ENCODE results near the gene RGPD8. TPM values are rescaled to one million over a fixed set of nuclear protein-coding genes. Genes with fewer than 3 reads are reported as not detected.
"Not testable (repeated sequence)": the region's sequence is repeated elsewhere in the genome, so short reads cannot be mapped to it uniquely, and the experiment has no call there.

The RGPD8 gene
- total RNA-seq = 10 to 100 TPM; 10.7 to 11.4 TPM
- long read RNA-seq = 0 reads

DNA sequence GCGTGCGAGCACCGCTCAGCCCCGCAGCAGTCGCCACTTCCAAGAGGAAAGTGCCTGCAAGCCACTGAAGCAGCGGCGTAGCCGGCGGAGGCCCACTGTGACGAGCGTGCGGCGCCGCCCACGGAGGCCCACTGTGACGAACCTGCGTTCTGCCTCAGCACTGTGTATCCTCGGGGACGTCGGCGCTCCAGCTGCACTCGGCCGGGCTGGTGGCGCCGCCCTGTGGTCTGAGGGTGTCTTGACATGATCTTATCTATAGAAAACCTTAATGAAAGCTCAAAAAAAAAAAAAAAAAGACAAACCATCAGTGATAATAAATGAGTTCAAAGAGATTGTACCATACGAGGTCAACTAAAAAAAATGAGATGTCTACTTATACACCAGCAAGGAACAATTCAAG is at the start of gene RGPD8:
RGPD8 (minus strand) TSS at position 166 of the 400 bp plus-strand sequence. CDS start 192 bp downstream, outside the sequence.
- ATAC-seq (peak; percentile 98), DNase-seq (peak; percentile 83 to 89)
- intact Hi-C loops (cut with DNase I, micrococcal nuclease) = loop anchor here in 1 of 2 donors (10.0 kb wide), 1 partner anchor 179 kb away; the partner anchor contains the start of gene ZC3H8

DNA sequence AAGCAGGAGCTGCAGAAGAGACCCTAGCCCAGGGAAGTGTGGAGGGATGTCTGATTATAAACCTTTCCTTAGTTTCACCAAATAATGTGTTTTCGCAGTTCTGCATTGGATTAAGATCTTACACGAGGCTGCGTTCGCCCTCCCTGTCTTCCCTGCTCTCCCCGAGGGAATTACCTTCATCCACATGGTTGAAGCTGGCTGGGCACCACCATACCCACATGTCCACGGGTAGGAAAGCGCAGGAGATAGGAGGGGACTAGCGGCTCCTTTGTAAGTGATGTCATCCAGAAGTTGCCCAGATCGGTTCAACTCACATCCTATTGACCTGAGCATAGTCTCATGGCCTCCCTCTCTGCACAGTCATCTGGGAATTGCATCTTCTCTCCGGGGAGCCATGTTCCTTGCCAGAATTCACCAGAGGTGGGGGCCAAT is 49.6 kb upstream of the RGPD8 start:
- ATAC-seq (peak; percentile 12), DNase-seq (peak; percentile 17 to 30)

DNA sequence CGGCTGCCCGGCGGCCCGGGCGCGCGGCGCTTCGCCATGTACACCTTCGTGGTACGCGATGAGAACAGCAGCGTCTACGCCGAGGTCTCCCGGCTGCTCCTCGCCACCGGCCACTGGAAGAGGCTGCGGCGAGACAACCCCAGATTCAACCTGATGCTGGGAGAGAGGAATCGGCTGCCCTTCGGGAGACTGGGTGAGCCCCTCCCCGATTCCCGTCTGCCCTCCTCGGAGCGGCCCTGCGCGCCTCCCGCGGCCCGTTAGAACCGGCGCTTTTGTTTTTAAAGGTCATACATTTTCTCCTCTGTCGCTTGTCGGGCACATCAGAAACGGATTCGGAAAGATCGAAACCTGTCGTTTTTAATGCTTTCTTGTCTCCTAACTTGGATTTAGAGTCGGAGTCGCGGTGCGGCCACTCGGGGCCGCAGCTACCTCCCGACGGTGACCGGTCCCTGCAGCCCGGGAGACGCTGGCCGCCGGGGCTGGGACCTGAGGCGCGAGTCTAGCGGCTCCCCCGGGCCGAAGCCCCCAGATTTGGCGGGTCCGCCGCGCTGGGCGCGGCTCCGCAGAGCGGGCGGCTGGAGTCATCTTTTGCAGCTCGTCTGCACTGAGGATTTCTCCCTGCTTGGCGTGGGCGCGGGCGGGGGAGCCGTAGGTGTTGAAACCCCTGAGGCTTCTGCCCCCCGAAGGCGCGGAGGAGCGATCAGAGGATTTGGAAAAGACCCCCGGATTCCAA is 49.0 kb upstream of the RGPD8 start:
- DNase-seq = peak; percentile 27 to 52
- intact Hi-C loops (cut with DNase I, micrococcal nuclease) = no loop called here
- peak; percentile 9 for ATAC-seq

More for the DNA sequence above, 49.6 kb upstream of the RGPD8 start:
- intact Hi-C loops (cut with DNase I, micrococcal nuclease) = no loop called here

DNA sequence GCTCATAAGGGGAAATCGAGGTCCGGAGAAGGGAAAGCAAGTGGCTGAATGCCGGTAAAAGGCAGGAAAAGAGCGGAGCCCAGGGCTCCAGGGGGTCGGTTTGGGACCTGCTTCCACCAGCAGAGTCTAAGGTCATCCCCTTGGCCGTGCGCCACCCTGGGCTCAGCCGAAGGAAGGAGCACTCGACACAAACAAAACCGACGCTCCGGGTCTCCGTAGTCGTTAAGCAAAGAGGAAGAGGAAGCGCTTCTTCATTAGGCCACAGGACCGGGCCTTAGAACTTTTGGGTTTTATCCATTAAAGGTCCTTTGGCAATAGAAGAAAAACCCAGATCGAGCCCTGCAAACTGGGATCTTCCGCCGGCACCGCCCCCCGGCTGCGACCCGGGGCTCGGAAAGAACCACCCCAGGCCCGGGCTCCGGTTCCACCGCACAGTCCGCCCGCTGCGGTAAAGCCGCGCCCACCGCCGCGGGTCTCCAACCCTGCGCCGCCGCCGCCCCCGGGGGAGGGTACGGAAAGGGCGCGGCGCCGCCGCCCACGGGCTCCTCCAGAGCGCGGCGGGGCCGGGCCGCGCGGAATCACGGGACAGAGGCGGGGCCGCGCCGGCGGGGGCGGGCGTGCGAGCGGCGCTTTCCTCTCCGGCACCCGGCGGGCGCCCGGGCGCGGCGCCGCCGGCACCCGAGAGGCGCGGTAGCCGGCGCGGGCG is 48.2 kb upstream of the RGPD8 start, which contains the start of gene TTL:
TTL (plus strand) TSS at position 629 of the 706 bp plus-strand sequence. CDS start 189 bp downstream, outside the sequence.
- intact Hi-C loops (cut with DNase I, micrococcal nuclease) = no loop called here
- DNase-seq (peak; percentile 64 to 86), ATAC-seq (peak; percentile 82)

DNA sequence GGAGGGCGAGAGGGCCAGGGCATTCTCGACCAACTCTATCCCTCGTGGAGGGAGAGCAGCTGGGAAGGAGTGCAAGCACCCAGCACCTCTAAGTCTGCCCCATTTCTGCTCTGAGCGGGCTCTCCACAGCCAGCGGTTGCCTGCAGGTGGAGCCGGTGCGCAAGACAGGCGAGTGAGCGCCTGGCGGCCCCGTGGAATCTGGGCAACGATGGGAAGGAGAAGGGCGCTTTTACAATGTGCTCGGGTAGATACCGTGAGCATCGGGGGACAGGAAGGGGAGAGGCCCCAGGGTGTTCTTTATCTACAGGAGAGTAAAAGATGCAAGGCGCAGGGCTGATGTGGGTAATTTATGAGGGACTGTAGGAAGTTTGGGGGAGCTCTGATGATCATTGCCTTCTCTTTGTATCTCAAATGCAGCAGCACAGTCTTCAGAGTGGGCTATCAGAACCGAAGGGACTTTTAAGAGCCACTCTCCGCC is 47.6 kb upstream of the RGPD8 start:
- ATAC-seq (peak; percentile 83), DNase-seq (peak; percentile 76 to 90)
- intact Hi-C loops (cut with DNase I, micrococcal nuclease) = no loop called here

DNA sequence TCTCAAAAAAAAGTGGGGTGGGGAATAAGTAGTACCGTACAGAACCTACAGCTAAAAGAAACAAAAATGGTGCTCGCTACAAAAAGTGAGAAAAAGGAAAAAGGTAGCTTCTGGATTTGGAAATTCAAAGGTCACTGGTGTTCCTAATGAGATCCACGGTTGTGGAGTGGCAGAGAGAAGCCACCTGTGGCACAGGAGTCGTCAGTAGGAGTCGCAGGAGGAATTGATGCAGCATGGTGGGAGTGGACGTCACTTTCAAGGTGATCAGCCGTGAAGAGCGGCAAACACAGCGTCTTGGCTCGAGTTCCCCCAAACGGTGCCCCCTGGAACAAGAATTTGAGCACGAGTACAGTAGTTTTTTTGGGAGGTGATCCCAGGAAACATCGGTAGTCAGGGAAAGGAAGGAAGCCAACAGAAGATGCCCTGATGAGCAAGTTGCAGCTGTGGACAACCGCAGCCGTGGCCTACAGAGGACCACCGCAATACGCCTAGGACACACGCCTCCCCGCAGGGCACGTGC is 47.1 kb upstream of the RGPD8 start:
- intact Hi-C loops (cut with DNase I, micrococcal nuclease) = no loop called here
- peak in 1 of 2 donors; percentile 30 for DNase-seq

DNA sequence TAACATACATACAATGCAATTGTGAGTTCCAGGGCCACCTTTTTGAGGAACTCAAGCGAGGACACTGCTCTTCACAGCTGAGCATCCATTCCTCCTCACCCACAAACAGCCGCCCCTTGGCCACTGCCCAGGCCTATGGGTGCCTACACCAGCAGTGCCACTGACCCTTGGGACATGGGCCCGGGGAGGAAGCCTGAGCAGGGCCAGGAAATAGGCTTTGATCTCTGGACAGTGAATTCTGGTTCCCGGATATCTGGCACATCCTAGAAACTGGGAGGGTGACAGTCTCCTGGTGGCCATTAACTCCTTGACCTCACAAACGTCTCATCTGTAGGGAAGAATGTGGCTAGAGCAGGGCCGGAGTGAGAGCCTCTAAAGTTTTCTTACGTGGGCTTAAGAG is 43.0 kb upstream of the RGPD8 start:
- DNase-seq = no peak
- intact Hi-C loops (cut with DNase I, micrococcal nuclease) = no loop called here
- ATAC-seq = no peak

More for the DNA sequence above, 47.1 kb upstream of the RGPD8 start:
- ATAC-seq = peak; percentile 30

DNA sequence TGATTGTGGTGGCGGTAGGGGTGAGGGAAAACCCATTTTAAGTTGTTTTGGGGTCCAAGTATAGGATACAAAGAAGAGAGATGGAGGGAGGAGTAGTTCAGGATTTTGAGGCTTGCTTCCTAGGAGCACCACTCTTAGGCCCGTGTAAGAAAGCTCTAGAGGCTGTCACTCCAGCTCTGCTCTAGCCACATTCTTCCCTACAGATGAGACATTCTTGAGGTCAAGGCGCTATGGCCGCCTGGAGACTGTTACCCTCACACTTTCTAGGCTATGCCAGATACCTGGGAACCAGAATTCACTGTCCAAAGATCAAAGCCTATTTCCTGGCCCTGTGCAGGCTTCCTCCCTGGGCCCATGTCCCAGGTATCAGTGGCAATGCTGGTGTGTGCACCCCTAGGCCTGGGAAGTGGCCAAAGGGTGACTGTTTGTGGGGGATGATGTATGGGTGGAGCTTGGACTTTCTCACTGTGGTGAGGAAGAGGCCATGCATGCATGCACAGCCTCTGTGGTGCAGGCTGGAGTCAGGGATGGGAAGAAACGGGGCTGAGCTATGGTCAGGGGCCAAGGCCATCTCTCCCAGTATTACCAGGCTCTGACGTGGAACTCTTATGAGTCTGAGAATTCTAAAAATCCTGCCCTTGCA is 41.5 kb upstream of the RGPD8 start:
- no peak for ATAC-seq
- intact Hi-C loops (cut with DNase I, micrococcal nuclease) = no loop called here
- DNase-seq = no peak

DNA sequence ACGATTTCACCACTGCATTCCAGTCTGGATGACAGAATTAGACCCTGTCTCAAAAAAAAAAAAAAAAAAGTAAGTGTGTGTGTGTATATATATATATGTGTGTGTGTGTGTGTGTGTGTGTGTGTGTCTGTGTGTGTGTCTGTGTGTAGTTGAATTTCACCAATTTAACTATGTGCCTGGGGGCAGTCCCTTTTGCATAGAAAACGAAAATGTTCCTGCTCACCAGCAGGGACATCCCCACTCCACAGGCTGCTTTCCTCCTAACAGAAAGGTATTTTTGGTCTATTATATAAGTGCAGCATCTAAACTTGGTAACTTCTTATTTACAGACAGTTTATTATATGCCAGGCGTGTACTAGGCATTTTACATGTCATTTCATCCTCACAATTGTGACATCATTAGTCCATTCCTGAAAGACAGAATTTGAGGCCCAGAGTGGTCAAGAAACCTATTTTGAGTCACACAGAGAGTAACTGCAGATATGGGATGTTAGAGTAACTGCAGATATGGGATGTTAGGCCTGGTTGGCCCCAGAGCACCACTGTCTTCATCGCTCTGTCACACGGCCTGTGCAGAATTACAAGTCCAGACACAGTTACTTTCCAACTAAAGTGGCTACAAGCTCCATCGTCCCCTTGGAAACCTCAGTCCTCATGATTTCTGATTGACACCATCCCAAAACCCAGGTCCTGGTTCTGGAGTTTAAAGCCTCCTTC is 39.3 kb upstream of the RGPD8 start:
- no peak for ATAC-seq
- DNase-seq = no peak
- intact Hi-C loops (cut with DNase I, micrococcal nuclease) = no loop called here

DNA sequence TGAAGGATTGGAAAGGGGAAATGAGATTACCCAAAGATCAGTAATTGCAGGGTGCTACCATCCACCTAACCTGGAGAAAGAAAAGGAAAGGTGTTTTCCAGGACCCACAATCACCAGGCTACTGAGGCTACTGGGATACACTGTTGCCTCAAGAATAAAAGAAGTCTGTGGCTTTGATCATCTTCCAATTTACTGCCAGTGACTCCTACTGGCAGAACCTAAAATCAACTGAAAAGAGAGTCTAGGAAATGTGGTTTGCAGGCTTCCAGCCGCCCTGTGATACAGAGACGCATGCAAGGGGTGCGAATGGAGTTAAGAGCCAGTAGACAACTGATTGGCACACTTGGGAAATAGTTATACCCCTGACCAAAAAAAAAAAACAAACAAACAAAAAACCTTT is 31.9 kb upstream of the RGPD8 start:
- DNase-seq (no peak), ATAC-seq (no peak)
- intact Hi-C loops (cut with DNase I, micrococcal nuclease) = no loop called here

DNA sequence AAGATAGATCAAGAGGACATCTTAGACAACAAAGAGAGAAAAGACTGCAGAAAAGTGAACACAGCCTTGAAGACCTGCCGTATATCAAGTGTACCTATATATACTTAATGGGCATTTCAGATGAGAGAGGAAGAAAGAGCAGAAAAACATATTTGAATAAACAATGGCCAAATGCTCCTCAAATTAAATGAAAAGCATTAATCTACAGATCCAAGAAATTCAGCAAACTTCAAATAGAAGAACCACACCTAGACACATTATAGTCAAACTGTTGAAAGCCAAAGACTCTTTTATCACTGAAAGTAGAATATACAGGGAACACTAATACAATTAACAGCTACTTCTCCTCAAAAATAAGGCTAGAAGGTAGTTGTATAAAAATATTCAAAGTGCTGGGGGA is 29.8 kb upstream of the RGPD8 start:
- intact Hi-C loops (cut with DNase I, micrococcal nuclease) = no loop called here
- DNase-seq (no peak), ATAC-seq (no peak)

DNA sequence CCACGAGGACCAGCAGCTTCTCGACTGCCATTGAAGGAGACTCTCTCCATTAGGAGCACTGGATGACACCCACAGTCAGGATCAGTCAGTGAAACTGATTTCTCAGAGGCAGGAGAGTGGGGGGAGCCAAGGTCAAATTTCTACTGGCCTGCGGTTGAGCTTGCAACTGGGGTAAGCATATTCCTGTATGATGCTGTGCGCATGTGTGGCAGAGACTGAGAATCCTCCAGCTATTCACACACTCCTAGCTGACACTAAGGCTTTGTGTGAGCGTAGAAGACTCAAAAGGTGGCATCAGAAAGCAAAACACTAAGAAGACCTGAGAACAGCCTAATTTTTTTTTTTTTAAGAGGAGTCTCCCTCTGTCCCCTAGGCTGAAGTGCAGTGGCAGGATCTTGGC is 28.7 kb upstream of the RGPD8 start:
- intact Hi-C loops (cut with DNase I, micrococcal nuclease) = no loop called here

DNA sequence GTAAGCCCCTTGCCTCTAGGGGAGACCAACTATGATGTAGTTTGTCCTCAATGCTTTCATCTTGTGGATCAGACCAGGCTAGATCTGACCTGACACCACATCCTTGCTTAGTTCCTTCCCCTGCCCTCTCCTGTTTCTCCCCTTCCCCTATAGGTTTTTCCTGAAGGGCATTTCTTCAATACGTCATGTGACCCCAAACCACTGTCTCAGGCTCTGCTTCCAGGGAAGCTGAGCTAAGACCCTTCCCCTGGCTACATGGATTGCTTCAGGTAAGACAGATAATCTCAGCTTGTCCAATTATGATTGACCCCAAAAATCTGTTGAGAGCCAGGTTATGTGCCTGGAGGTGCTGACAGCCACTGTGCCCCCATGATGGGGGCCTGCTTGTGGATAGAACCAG is 25.9 kb upstream of the RGPD8 start:
- DNase-seq (no peak), ATAC-seq (no peak)
- intact Hi-C loops (cut with DNase I, micrococcal nuclease) = no loop called here

More for the DNA sequence above, 28.7 kb upstream of the RGPD8 start:
- ATAC-seq (no peak), DNase-seq (no peak)

DNA sequence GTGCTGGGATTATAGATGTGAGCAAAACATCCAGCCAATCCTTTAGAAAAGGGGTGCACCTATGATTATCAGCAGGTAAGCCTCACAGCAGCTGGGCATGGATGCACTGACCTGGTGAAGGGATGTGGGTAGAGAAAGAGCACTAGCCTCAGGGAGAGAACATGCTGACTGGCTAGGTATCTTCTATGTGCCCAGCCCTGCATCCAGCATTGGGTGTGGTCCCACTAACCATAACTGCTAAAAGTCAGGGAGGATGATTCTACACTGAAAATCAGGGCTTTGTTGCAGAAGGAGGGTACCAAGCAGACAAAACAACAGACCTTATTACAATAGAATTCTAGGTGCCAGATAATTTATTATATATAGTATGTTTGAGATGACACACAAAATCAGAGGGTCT is 21.1 kb upstream of the RGPD8 start:
- ATAC-seq = no peak
- DNase-seq = no peak
- intact Hi-C loops (cut with DNase I, micrococcal nuclease) = no loop called here

DNA sequence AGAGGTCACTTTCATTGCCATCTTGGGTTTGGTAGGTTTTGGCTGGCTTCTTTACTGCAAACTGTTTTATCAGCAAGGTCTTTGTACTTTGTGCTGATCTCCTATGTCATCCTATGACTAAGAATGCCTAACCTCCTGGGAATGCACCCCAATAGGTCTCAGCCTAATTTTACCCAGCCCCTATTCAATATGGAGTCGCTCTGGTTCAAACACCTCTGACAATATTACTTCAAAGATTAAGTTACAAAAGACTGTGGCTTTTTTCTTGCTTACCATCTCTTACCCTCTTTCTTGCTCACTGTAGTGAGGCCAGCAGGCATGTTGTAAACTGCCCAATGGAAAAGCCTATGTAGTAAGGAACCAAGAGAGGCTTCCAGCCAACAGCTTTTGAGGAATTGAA is 17.9 kb upstream of the RGPD8 start:
- ATAC-seq (no peak), DNase-seq (no peak)
- intact Hi-C loops (cut with DNase I, micrococcal nuclease) = no loop called here

DNA sequence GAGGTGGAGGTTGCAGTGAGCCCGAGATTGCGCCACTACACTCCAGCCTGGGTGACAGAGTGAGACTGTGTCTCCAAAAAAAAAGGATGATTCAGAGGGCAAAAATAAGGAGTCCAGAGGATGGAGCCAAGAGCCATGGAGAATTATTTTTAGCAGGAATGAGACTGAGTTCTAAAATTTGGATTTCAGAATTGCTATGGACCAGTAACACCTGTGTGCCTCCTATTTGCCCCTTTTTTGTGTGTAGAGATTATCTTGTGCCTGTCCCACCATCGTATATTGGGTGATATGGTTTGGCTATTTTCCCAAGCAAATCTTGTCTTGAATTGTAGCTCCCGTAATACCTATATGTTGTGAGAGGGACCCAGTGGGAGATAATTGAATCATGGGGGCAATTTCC is 16.4 kb upstream of the RGPD8 start:
- intact Hi-C loops (cut with DNase I, micrococcal nuclease) = no loop called here
- DNase-seq (no peak), ATAC-seq (no peak)

DNA sequence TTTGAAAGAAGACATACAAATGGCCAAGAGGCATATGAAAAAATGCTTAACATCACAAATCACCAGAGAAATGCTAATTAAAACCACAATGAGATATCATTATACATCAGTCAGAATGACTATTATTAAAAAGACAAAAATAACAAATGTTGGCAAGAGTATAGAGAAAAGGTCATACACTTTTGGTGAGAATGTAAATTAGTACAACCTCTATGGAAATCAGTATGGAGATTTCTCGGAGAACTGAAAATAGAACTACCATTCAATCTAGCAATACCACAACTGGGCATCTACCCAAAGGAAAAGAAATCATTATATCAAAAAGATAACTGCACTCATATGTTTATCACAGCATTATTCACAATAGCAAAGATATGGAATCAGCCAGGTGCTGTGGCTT is 10.8 kb upstream of the RGPD8 start:
- DNase-seq; ATAC-seq; intact Hi-C loops (cut with DNase I, micrococcal nuclease): not testable (repeated sequence)

DNA sequence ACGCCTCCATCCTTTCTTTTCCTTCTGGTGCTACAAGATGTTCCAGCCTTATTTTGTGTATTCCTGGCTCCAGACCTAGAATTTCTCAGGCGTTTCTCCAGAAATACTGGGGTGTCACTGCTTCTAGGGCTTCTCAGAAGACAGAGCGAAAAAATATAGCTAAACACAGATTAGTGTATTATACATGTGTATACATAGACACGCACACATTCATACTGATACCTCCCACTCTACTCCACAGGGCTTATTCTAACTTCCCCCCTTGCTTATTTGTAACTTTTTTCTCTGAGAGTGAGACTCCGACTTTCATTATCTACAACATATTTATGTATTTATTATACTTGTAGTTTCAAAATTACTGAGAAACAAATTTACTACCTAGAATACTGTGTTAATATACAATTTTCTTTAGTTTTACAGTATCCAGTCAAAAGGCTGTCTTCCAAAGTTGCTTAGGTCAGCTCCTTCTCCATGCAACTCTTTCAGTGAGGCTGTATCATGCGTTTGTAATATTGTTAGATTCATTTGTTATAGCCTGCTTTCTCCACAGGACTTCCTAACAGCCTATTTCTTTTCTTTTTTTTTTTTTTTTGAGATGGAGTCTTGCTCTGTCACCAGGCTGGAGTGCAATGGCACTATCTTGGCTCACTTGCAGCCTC is 5.3 kb upstream of the RGPD8 start:
- not testable (repeated sequence) for DNase-seq, ATAC-seq
- intact Hi-C loops (cut with DNase I, micrococcal nuclease) = loop anchor here in 1 of 2 donors (10.0 kb wide), 1 partner anchor 184 kb away; the partner anchor contains the start of gene ZC3H8
